CD4-positive, alpha-beta T cell (primary cell): ENCODE measurements around the gene DDIT4L. TPM values are rescaled to one million over a fixed set of nuclear protein-coding genes. Genes with fewer than 3 reads are reported as not detected.

ENCODE experiments used
- ATAC-seq: fragments of 200-7000 bp; cut with Tn5 transposase; one replicate; pipeline ENCODE4 v1.10.0; 2022; ENCODE audit warnings: mild to moderate bottlenecking; ENCODE audit not compliant: poor library complexity
- CTCF ChIA-PET: fragments of 350-600 bp; sonication (Branson Sonifier 250); formaldehyde crosslinking; loops from one replicate; lab custom pipeline; 2021; ENCODE audit warnings: antibody characterized with exemption, inconsistent platforms; lab: Charles Lee
- POLR2A ChIA-PET: fragments of 350-600 bp; sonication (Branson Sonifier 250); formaldehyde crosslinking; loops from one replicate; lab custom pipeline; 2021; ENCODE audit warnings: antibody characterized with exemption, inconsistent platforms; lab: Charles Lee
- DNase-seq, 14 experiments: peaks; one replicate each; pipeline ENCODE4 v3.0.0-alpha.2; 2013 to 2020; ENCODE audit warnings: mixed read lengths in 2 of 14
- H3K27ac ChIP-seq, 2 donors: one replicate each; pipeline versions ENCODE4 v1.5.1 to v1.7.0; 2013; ENCODE audit warnings: low read length in 2 of 2, low read depth in 1 of 2, mild to moderate bottlenecking in 1 of 2
- H3K27me3 ChIP-seq, 2 experiments: 1 replicate in 1 of 2; 2 replicates in 1 of 2; pipeline versions ENCODE4 v1.6.1 to v1.7.0; 2013; ENCODE audit warnings: low read length in 2 of 2, control low read depth in 1 of 2, mild to moderate bottlenecking in 1 of 2, moderate library complexity in 1 of 2; ENCODE audit not compliant: insufficient read depth in 2 of 2, control insufficient read depth in 1 of 2
- H3K36me3 ChIP-seq: one replicate; pipeline ENCODE4 v1.6.1; 2013; ENCODE audit warnings: low read length, control low read depth; ENCODE audit not compliant: insufficient read depth
- H3K4me1 ChIP-seq: one replicate; pipeline ENCODE4 v1.6.1; 2013; ENCODE audit warnings: low read length, control low read depth; ENCODE audit not compliant: insufficient read depth
- H3K4me3 ChIP-seq: one replicate; pipeline ENCODE4 v1.5.1; 2013; ENCODE audit warnings: mild to moderate bottlenecking, low read length, moderate library complexity
- H3K9me3 ChIP-seq, 2 experiments: 1 replicate in 1 of 2; 2 replicates in 1 of 2; pipeline versions ENCODE4 v1.6.1 to v1.7.0; 2013; ENCODE audit warnings: low read length in 2 of 2, mild to moderate bottlenecking in 2 of 2, control low read depth in 1 of 2, moderate library complexity in 1 of 2; ENCODE audit not compliant: control insufficient read depth in 1 of 2, insufficient read depth in 1 of 2
- H3K27ac Mint-ChIP-seq: one replicate; pipeline ENCODE4 v1.8.0; 2020; ENCODE audit warnings: mixed read lengths
- H3K27me3 Mint-ChIP-seq: one replicate; pipeline ENCODE4 v1.8.0; 2021; ENCODE audit warnings: mixed read lengths
- H3K36me3 Mint-ChIP-seq: one replicate; pipeline ENCODE4 v1.8.0; 2021; ENCODE audit warnings: low read depth, mixed read lengths
- H3K4me1 Mint-ChIP-seq: one replicate; pipeline ENCODE4 v1.8.0; 2021; ENCODE audit warnings: low read depth, mixed read lengths
- H3K4me3 Mint-ChIP-seq: one replicate; pipeline ENCODE4 v1.8.0; 2020; ENCODE audit warnings: mild to moderate bottlenecking, mixed read lengths
- H3K9me3 Mint-ChIP-seq: one replicate; pipeline ENCODE4 v1.8.0; 2020; ENCODE audit warnings: mixed read lengths
- CTCF ChIP-seq: fragments of 200-600 bp; IDR thresholded peaks from one replicate; pipeline ENCODE4 v1.8.0; 2022; ENCODE audit warnings: antibody characterized with exemption, mild to moderate bottlenecking
- intact Hi-C, 2 experiments: fragments of 100-400 bp; cut with DNase I in 1 of 2; cut with micrococcal nuclease in 1 of 2; formaldehyde crosslinking; loops; one replicate each; pipeline versions ENCODE4 v1.15.1 to v1.9.0; 2023 to 2025; cut with DNase I, micrococcal nuclease
- total RNA-seq, 174 experiments: library from RNA in 2 of 174; stranded (reverse) in 2 of 174; gene quantifications; one replicate each; pipeline ENCODE4 v1.2.3 and lab custom pipeline; 2021 to 2026

Gene DDIT4L
- total RNA-seq, 2 experiments from 2014 or later = not detected

GRCh38 chr4:100175858-100176257, 14.4 kb downstream of the DDIT4L start:
- Histone ChIP-seq H3K4me1 (no peaks in the 10 kb centered on the region), H3K4me3 (no peak overlapping the region), H3K27me3 (no peaks in the 10 kb centered on the region), H3K36me3 (no peaks in the 10 kb centered on the region), H3K27ac (no peak overlapping the region), H3K9me3 (no peaks in the 10 kb centered on the region)
- DNase-seq (no peak), ATAC-seq (no peak)
- H3K36me3 Mint-ChIP-seq = no peaks in the 10 kb centered on the region
- POLR2A ChIA-PET = no interaction called here
- no peak overlapping the region for H3K27ac Mint-ChIP-seq
- CTCF ChIA-PET = no interaction called here
- H3K27me3 Mint-ChIP-seq = no peaks in the 10 kb centered on the region
- intact Hi-C loops = no loop called here
- no peaks in the 10 kb centered on the region for H3K9me3 Mint-ChIP-seq
- H3K4me3 Mint-ChIP-seq = no peak overlapping the region
- no peaks in the 10 kb centered on the region for H3K4me1 Mint-ChIP-seq
- no peak for TF ChIP-seq CTCF

GRCh38 chr4:100174985-100175383, 15.3 kb downstream of the DDIT4L start:
- intact Hi-C loops = no loop called here
- Histone ChIP-seq H3K27me3 (no peaks in the 10 kb centered on the region), H3K9me3 (no peaks in the 10 kb centered on the region), H3K36me3 (no peaks in the 10 kb centered on the region), H3K4me3 (no peak overlapping the region), H3K4me1 (no peaks in the 10 kb centered on the region), H3K27ac (no peak overlapping the region)
- ChIA-PET POLR2A (no interaction called here), CTCF (no interaction called here)
- H3K4me1 Mint-ChIP-seq = no peaks in the 10 kb centered on the region
- no peak overlapping the region for H3K27ac Mint-ChIP-seq
- H3K36me3 Mint-ChIP-seq = no peaks in the 10 kb centered on the region
- H3K9me3 Mint-ChIP-seq = no peaks in the 10 kb centered on the region
- no peak for TF ChIP-seq CTCF
- ATAC-seq (no peak), DNase-seq (no peak)
- no peaks in the 10 kb centered on the region for H3K27me3 Mint-ChIP-seq
- no peak overlapping the region for H3K4me3 Mint-ChIP-seq

- Histone ChIP-seq H3K36me3 (no peaks in the 10 kb centered on the region), H3K9me3 (no peaks in the 10 kb centered on the region), H3K27me3 (no peaks in the 10 kb centered on the region), H3K27ac (no peak overlapping the region), H3K4me3 (no peak overlapping the region), H3K4me1 (no peaks in the 10 kb centered on the region)
- ChIA-PET POLR2A (no interaction called here), CTCF (no interaction called here)
- DNase-seq (no peak), ATAC-seq (no peak)
- Mint-ChIP-seq H3K27me3 (no peaks in the 10 kb centered on the region), H3K4me1 (no peaks in the 10 kb centered on the region), H3K36me3 (no peaks in the 10 kb centered on the region), H3K4me3 (no peak overlapping the region), H3K9me3 (no peaks in the 10 kb centered on the region), H3K27ac (no peak overlapping the region)
- TF ChIP-seq CTCF = no peak
- intact Hi-C loops = no loop called here
Observed at GRCh38 chr4:100170986-100171385, 19.3 kb downstream of the DDIT4L start.
